GM12878 (cell line): Measurements from ENCODE around the gene PPP1R1B. TPM values are rescaled to one million over a fixed set of nuclear protein-coding genes. Genes with fewer than 3 reads are reported as not detected.

ENCODE experiments used
- ATAC-seq: fragments of 200-7000 bp; cut with Tn5 transposase; 3 replicates; pipeline ENCODE4 v1.9.1; 2020; ENCODE audit warnings: mild to moderate bottlenecking, moderate library complexity
- BruUV-seq: library from RNA; stranded (reverse); fragments of 400-500 nt; replicated peaks from 2 replicates; lab custom pipeline; 2021; lab: Mats Ljungman, UMichigan
- CTCF ChIA-PET: fragments of 300-600 bp; sonication (Branson Sonifier 250); formaldehyde crosslinking; extraction: SDS; loops from one replicate; lab custom pipeline; 2021; ENCODE audit warnings: inconsistent platforms; lab: Yijun Ruan, JAX
- POLR2A ChIA-PET: fragments of 350-600 bp; formaldehyde crosslinking; extraction: SDS; loops from one replicate; lab custom pipeline; 2021; ENCODE audit warnings: inconsistent platforms; lab: Charles Lee
- RAD21 ChIA-PET: fragments of 300-600 bp; sonication (Branson Sonifier 250); formaldehyde crosslinking; loops from one replicate; lab custom pipeline; 2023; ENCODE audit warnings: antibody characterized with exemption; ENCODE audit not compliant: unreplicated experiment; lab: Charles Lee
- SMC1A ChIA-PET: fragments of 300-600 bp; sonication (Branson Sonifier 250); formaldehyde crosslinking; loops from one replicate; lab custom pipeline; 2023; ENCODE audit not compliant: unreplicated experiment, uncharacterized antibody; lab: Charles Lee
- DNase-seq: peaks from one replicate; pipeline ENCODE4 v3.0.0-alpha.2; 2011; ENCODE audit warnings: low read depth, low spot score
- FAIRE-seq: peaks from 3 replicates; lab custom pipeline; 2011; peaks lifted over from hg19 to GRCh38; lab: Jason Lieb, UNC
- H2AFZ ChIP-seq: 2 replicates; pipeline ENCODE4 v1.6.0; 2011; ENCODE audit warnings: low read depth, low read length, control low read depth; ENCODE audit not compliant: control insufficient read depth
- H3K27ac ChIP-seq: 2 replicates; pipeline ENCODE4 v1.5.1; 2011; ENCODE audit warnings: control low read depth; ENCODE audit not compliant: control insufficient read depth, insufficient read depth
- H3K27me3 ChIP-seq, 2 experiments: replicated peaks in 1 of 2; 2 replicates each; pipeline versions ENCODE4 v1.6.0 to v1.6.1; 2011; ENCODE audit warnings: low read length in 1 of 2; ENCODE audit not compliant: control insufficient read depth in 2 of 2, insufficient read depth in 2 of 2
- H3K36me3 ChIP-seq, 2 experiments: 2 replicates each; pipeline ENCODE4 v1.5.1; 2011; ENCODE audit warnings: low read length in 1 of 2; ENCODE audit not compliant: control insufficient read depth in 2 of 2, insufficient read depth in 2 of 2
- H3K4me1 ChIP-seq: 2 replicates; pipeline ENCODE4 v1.6.1; 2011; ENCODE audit warnings: mild to moderate bottlenecking, low read length, moderate library complexity, mixed read lengths; ENCODE audit not compliant: control insufficient read depth, insufficient read depth
- H3K4me2 ChIP-seq: 2 replicates; pipeline ENCODE4 v1.6.0; 2011; ENCODE audit warnings: control low read depth; ENCODE audit not compliant: control insufficient read depth, insufficient read depth
- H3K4me3 ChIP-seq: fragments of 200-600 bp; sonication (generic); 2 replicates; pipeline ENCODE4 v1.5.1; 2016
- H3K79me2 ChIP-seq: 2 replicates; pipeline ENCODE4 v1.6.0; 2011; ENCODE audit warnings: low read length; ENCODE audit not compliant: control insufficient read depth, insufficient read depth
- H3K9ac ChIP-seq: 2 replicates; pipeline ENCODE4 v1.8.0; 2011; ENCODE audit warnings: low read length, control low read depth, mixed read lengths; ENCODE audit not compliant: control insufficient read depth, insufficient read depth
- H3K9me3 ChIP-seq: replicated peaks from 3 replicates; pipeline ENCODE4 v1.5.1; 2011; ENCODE audit warnings: mild to moderate bottlenecking, low read length; ENCODE audit not compliant: control insufficient read depth, insufficient read depth
- H4K20me1 ChIP-seq: 2 replicates; pipeline ENCODE4 v1.6.0; 2011; ENCODE audit not compliant: control insufficient read depth, insufficient read depth
- BCL11A ChIP-seq: IDR thresholded peaks from 2 replicates; pipeline ENCODE4 v1.6.1; 2011; ENCODE audit warnings: low read depth, low read length
- ETV6 ChIP-seq, 2 experiments: fragments of 450-650 bp in 1 of 2; IDR thresholded peaks in 1 of 2; conservative IDR thresholded peaks in 1 of 2; 2 replicates each; pipeline ENCODE4 v1.6.1; 2014; ENCODE audit warnings: antibody characterized with exemption in 1 of 2, borderline replicate concordance in 1 of 2, low read depth in 1 of 2, mild to moderate bottlenecking in 1 of 2, moderate library complexity in 1 of 2
- GATAD2B ChIP-seq: fragments of 450-650 bp; conservative IDR thresholded peaks from 2 replicates; pipeline ENCODE4 v1.6.1; 2017; ENCODE audit warnings: low read depth, mild to moderate bottlenecking, moderate library complexity
- IRF4 ChIP-seq: IDR thresholded peaks from 2 replicates; pipeline ENCODE4 v1.6.1; 2011; ENCODE audit warnings: low read depth, low read length
- LARP7 ChIP-seq: fragments of 450-650 bp; IDR thresholded peaks from 2 replicates; pipeline ENCODE4 v1.6.1; 2017; ENCODE audit warnings: mild to moderate bottlenecking
- MEF2B ChIP-seq: fragments of 450-650 bp; IDR thresholded peaks from 2 replicates; pipeline ENCODE4 v1.6.1; 2018; ENCODE audit warnings: mild to moderate bottlenecking, moderate library complexity; ENCODE audit not compliant: partially characterized antibody, poor library complexity, severe bottlenecking
- MXI1 ChIP-seq: fragments of 150-350 bp; IDR thresholded peaks from 2 replicates; pipeline ENCODE4 v1.6.1; 2011; ENCODE audit warnings: low read depth, mild to moderate bottlenecking, inconsistent platforms, low read length, improper control_type of control experiment
- MYC ChIP-seq: IDR thresholded peaks from 2 replicates; pipeline ENCODE4 v1.6.1; 2011; ENCODE audit warnings: mild to moderate bottlenecking, low read length, moderate library complexity, inconsistent platforms; ENCODE audit not compliant: insufficient read depth, insufficient replicate concordance, insufficient read length, severe bottlenecking
- POLR2A ChIP-seq: IDR thresholded peaks from 2 replicates; pipeline ENCODE4 v1.6.1; 2011; ENCODE audit warnings: low read depth, mild to moderate bottlenecking, low read length
- STAT1 ChIP-seq: fragments of 450-650 bp; conservative IDR thresholded peaks from 2 replicates; pipeline ENCODE4 v1.6.1; 2014; ENCODE audit warnings: antibody characterized with exemption, mild to moderate bottlenecking
- TAF1 ChIP-seq: IDR thresholded peaks from 2 replicates; pipeline ENCODE4 v1.6.1; 2011; ENCODE audit warnings: mild to moderate bottlenecking, low read depth, low read length, borderline replicate concordance
- TBL1XR1 ChIP-seq: IDR thresholded peaks from 2 replicates; pipeline ENCODE4 v1.6.1; 2012; ENCODE audit warnings: low read depth, low read length, improper control_type of control experiment
- ZNF274 ChIP-seq: IDR thresholded peaks from one replicate; pipeline ENCODE4 v1.8.0; 2011; ENCODE audit not compliant: insufficient read length, insufficient read depth
- ZNF384 ChIP-seq: IDR thresholded peaks from 2 replicates; pipeline ENCODE4 v1.6.1; 2012; ENCODE audit warnings: low read depth, mild to moderate bottlenecking, low read length, improper control_type of control experiment, borderline replicate concordance
- WGBS: methylation state at CpG from one replicate; pipeline ENCODE4 v1.1.6; 2016; ENCODE audit warnings: low lambda C conversion rate; ENCODE audit not compliant: insufficient replicate concordance, insufficient coverage; ENCODE audit errors: missing lambda C conversion rate; 5-methylcytosine and 5-hydroxymethylcytosine counted together
- in situ Hi-C: fragments of 300-500 bp; cut with MboI; formaldehyde crosslinking; loops from 9 replicates; pipeline ENCODE4 v1.14.3; 2018; ENCODE audit warnings: mixed read lengths
- intact Hi-C: fragments of 100-400 bp; cut with micrococcal nuclease; formaldehyde crosslinking; loops from one replicate; pipeline ENCODE4 v1.14.2; 2022; ENCODE audit not compliant: unreplicated experiment
- polyA plus RNA-seq, 11 experiments: library from polyadenylated mRNA; depleted of rRNA in 4 of 11; unstranded in 6 of 11; stranded (reverse) in 5 of 11; fragments of >200 nt; fragmentation: Nextera tagmentation in 4 of 11; fragmentation: Illumina TruSeq in 1 of 11; extraction: Ambion mirVana in 4 of 11; extraction: Trizol in 1 of 11; gene quantifications; 1 replicate in 1 of 11; 2 replicates in 10 of 11; pipeline versions ENCODE4 v1.2.1 to v1.2.3, GENCODE V29; 2011 to 2016; ENCODE audit warnings: inconsistent platforms in 2 of 11, missing spikeins in 2 of 11, low read depth in 1 of 11
- total RNA-seq, 4 experiments: library from RNA; depleted of rRNA in 3 of 4; stranded (reverse); fragments of >200 nt in 3 of 4; fragmentation: Illumina TruSeq in 1 of 4; extraction: Trizol in 1 of 4; gene quantifications; 2 replicates each; pipeline versions ENCODE4 v1.2.1 to v1.2.3, GENCODE V29; 2013 to 2021
- TF ChIP-seq, protein P1 (sequence below): fragments of 450-650 bp; IDR thresholded peaks from 2 replicates; pipeline ENCODE4 v1.6.1; 2017; ENCODE audit warnings: mild to moderate bottlenecking, low read depth, inconsistent platforms; ENCODE audit not compliant: poor library complexity, severe bottlenecking
- TF ChIP-seq, protein P2 (sequence below): IDR thresholded peaks from 2 replicates; pipeline ENCODE4 v1.6.1; 2011; ENCODE audit warnings: borderline replicate concordance, low read depth, mild to moderate bottlenecking, moderate library complexity, low read length; ENCODE audit not compliant: insufficient read depth, poor library complexity, severe bottlenecking

The PPP1R1B gene
- total and polyA plus RNA-seq, 10 of the 15 experiments (the other 5 are each of a cell fraction or from before 2014, with no cell fraction given) = 0.08 TPM; not detected in 9

DNA sequence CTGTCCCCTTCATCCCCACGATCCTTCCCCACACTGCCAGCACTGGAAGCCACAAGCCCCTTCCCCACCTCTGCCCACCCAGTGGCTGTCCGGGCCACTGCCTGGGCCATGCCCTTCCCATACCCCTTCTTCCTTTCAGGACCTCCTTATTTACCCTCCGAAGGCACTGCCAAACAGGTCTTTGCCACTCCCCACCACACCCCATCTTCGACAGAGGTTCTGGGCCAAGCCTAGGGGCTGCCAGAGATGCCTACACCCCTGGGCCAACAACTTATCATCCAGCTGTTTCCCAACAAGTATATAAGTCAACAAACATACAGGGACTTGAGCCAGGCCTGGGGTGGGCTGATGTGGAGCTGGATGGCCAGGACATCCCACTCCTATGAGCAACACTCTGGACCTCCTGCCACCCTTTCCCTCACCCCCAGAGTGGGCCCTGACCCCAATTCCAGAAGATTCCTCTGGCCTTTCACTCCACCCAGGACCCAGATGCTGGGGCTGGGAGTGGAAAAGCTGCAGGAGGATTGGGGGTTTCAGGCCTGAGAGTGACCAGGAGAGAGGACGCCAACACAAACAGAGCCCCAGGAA, 1.5 kb upstream of the PPP1R1B start:
- ATAC-seq (no peak), FAIRE-seq (no peak), DNase-seq (no peak)
- H3K9me3 ChIP-seq = no peaks in the 10 kb centered on the region
- SMC1A ChIA-PET = interaction anchor here (1.0 to 5.4 kb wide), 2 partner anchors 77 to 128 kb away, joined by 3 to 36 read pairs; no protein-coding TSS in a partner anchor
- no peak overlapping the region for H2AFZ ChIP-seq
- no peak overlapping the region for H3K9ac ChIP-seq
- intact Hi-C loops = no loop called here
- in situ Hi-C loops = no loop called here
- no peak overlapping the region for H3K4me3 ChIP-seq
- no TSS peak for BruUV-seq
- 26% methylated on average over 4 of the region's 5 CpGs for WGBS
- TF ChIP-seq ETV6 (conservative IDR thresholded peaks at IDR 0.05 in 1 of 2, IDR thresholded peaks at IDR 0.05 in 1 of 2; ENCODE audit: borderline replicate concordance in 1 of 2, low read depth in 1 of 2) (no peak), ZNF274 (no peak), MEF2B (no peak), MXI1 (no peak), TAF1 (no peak), STAT1 (no peak), IRF4 (no peak), MYC (no peak), BCL11A (no peak), ZNF384 (no peak), LARP7 (no peak), GATAD2B (no peak), POLR2A (no peak), TBL1XR1 (no peak)
- TF ChIP-seq, protein P1, sequence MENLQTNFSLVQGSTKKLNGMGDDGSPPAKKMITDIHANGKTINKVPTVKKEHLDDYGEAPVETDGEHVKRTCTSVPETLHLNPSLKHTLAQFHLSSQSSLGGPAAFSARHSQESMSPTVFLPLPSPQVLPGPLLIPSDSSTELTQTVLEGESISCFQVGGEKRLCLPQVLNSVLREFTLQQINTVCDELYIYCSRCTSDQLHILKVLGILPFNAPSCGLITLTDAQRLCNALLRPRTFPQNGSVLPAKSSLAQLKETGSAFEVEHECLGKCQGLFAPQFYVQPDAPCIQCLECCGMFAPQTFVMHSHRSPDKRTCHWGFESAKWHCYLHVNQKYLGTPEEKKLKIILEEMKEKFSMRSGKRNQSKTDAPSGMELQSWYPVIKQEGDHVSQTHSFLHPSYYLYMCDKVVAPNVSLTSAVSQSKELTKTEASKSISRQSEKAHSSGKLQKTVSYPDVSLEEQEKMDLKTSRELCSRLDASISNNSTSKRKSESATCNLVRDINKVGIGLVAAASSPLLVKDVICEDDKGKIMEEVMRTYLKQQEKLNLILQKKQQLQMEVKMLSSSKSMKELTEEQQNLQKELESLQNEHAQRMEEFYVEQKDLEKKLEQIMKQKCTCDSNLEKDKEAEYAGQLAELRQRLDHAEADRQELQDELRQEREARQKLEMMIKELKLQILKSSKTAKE = no peak
- TF ChIP-seq, protein P2, sequence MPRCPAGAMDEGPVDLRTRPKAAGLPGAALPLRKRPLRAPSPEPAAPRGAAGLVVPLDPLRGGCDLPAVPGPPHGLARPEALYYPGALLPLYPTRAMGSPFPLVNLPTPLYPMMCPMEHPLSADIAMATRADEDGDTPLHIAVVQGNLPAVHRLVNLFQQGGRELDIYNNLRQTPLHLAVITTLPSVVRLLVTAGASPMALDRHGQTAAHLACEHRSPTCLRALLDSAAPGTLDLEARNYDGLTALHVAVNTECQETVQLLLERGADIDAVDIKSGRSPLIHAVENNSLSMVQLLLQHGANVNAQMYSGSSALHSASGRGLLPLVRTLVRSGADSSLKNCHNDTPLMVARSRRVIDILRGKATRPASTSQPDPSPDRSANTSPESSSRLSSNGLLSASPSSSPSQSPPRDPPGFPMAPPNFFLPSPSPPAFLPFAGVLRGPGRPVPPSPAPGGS = no peak
- peaks cover 5% of the 10 kb centered on the region for H3K4me1 ChIP-seq
- no peaks in the 10 kb centered on the region for H4K20me1 ChIP-seq
- POLR2A ChIA-PET = no interaction called here
- no peaks in the 10 kb centered on the region for H3K36me3 ChIP-seq
- no peaks in the 10 kb centered on the region for H3K79me2 ChIP-seq
- no peak overlapping the region for H3K27ac ChIP-seq
- CTCF ChIA-PET = interaction anchor here (0.6 to 8.9 kb wide), 9 partner anchors 12 to 355 kb away, joined by 3 to 225 read pairs (median 7); partner anchors contain the start of genes MIEN1, PNMT, PSMD3 and STARD3
- H3K4me2 ChIP-seq = no peak overlapping the region
- H3K27me3 ChIP-seq = peaks cover 7 to 8% of the 10 kb centered on the region in 2 experiments
- RAD21 ChIA-PET = interaction anchor here (1.1 to 1.2 kb wide), 2 partner anchors 77 to 128 kb away, joined by 4 read pairs; no protein-coding TSS in a partner anchor
